Astrocyte of the hippocampus (primary cell): ENCODE data around the gene STX4.

ENCODE experiments used
- DNase-seq: peaks from one replicate; pipeline ENCODE4 v3.0.0; 2011; ENCODE audit warnings: low read depth, low spot score

The STX4 gene

GRCh38 chr16:31032736-31033708 is at the start of gene STX4:
TSS of gene STX4 (plus strand) at chr16:31033558. CDS start at chr16:31033806, 248 bp downstream.
- peak; percentile 98 for DNase-seq

- no peak for DNase-seq
These were observed 49.3 kb upstream of the STX4 start for GRCh38 chr16:30983898-30984610.

- peak; percentile 91 for DNase-seq
These were observed 48.5 kb upstream of the STX4 start, which contains the start of gene HSD3B7 for GRCh38 chr16:30984669-30985400. TSS of gene HSD3B7 (plus strand) at chr16:30985207. CDS start at chr16:30985659, 452 bp downstream.

- DNase-seq, result peak; percentile 54
These were observed 47.8 kb upstream of the STX4 start for GRCh38 chr16:30985401-30986128.

GRCh38 chr16:30986129-30986991 is 47.0 kb upstream of the STX4 start:
- DNase-seq, result no peak

GRCh38 chr16:30987581-30988190 is 45.7 kb upstream of the STX4 start:
- DNase-seq, result no peak

- DNase-seq, result no peak
These were observed 43.8 kb upstream of the STX4 start for GRCh38 chr16:30989469-30990047.

GRCh38 chr16:30990105-30990504 is 43.3 kb upstream of the STX4 start:
- DNase-seq, result no peak

- DNase-seq, result no peak
These were observed 42.3 kb upstream of the STX4 start for GRCh38 chr16:30991052-30991451.

GRCh38 chr16:30992276-30992780 is 41.0 kb upstream of the STX4 start:
- DNase-seq, result no peak

GRCh38 chr16:30992931-30993816 is 40.2 kb upstream of the STX4 start:
- DNase-seq, result no peak

GRCh38 chr16:30995927-30996323 is 37.4 kb upstream of the STX4 start:
- no peak for DNase-seq

GRCh38 chr16:30996324-30996984 is 36.9 kb upstream of the STX4 start:
- DNase-seq, result no peak

GRCh38 chr16:30996985-30997724 is 36.2 kb upstream of the STX4 start:
- DNase-seq, result peak; percentile 86

- DNase-seq, result peak; percentile 92
These were observed 35.3 kb upstream of the STX4 start for GRCh38 chr16:30997725-30998711.
